GM21825 (cell line): Measurements from ENCODE around the gene NPVF.

Source experiments
- ATAC-seq: cut with Tn5 transposase; IDR thresholded peaks from one replicate; pipeline ENCODE4 v1.9.1; 2021; ENCODE audit warnings: mild to moderate bottlenecking, moderate library complexity; ENCODE audit not compliant: unreplicated experiment

Gene NPVF

GRCh38 chr7:25235471-25235870 lies 7.2 kb upstream of the NPVF start:
- no peak for ATAC-seq

- no peak for ATAC-seq
Measured at GRCh38 chr7:25234336-25234735, 6.0 kb upstream of the NPVF start.

DNA sequence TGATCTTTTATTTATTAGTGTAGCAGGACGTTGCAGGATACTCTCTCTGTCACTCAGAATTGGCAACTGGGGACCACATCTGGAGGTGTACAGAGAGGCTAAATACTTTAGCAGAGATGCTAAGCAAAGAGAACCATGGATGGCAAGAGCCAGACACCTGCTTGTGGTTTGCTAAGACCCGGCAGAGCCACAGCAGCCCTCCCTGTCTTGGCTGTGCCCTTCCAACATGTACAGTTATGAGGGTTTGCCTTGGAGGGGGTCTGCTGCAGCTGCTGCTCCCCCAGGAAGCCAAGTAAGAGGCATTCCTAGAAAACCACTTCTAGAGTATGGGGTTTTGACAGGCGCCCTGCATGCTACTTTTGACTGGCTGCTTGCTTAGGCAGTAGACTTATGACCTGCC lies 5.1 kb downstream of the NPVF start:
- ATAC-seq: no peak

- no peak for ATAC-seq
Measured at GRCh38 chr7:25222666-25223065, 5.6 kb downstream of the NPVF start.

DNA sequence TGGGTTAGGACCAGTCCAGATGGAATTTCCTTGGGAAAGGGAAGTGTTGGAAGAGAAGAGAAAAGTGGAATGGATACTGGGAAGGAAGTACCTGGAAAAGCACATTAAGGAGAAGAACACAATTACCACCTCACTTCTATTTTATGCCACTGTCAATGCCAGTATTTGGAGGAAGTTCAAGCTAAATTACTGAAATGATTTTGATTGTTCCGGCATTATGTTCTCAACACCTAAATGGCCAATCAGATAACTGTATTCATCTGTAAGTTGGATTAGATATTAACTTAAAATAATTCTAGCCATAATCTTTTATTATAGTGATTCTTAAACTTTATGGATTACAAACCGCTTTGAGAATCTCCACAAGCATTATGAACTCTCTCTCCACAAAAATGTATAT lies 7.3 kb downstream of the NPVF start:
- ATAC-seq: no peak

DNA sequence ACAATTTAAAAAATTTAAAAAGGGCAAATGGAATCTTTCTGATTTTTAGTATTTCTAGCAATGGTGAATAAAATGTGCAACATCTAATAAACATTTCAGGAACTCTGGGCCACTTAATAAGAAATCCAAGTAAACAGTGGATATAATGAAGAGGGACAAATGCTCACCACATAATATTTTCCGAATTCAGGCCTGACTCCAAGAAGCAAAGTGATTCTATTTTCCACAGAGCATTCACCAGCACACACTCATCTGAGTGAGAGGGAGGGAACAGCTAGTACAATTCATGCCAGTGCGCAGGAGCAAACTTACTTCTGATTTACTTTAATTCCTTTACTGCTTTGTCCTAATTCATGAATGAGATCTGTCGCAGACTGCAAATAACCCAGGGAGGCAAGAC lies 10.1 kb downstream of the NPVF start:
- ATAC-seq: no peak

DNA sequence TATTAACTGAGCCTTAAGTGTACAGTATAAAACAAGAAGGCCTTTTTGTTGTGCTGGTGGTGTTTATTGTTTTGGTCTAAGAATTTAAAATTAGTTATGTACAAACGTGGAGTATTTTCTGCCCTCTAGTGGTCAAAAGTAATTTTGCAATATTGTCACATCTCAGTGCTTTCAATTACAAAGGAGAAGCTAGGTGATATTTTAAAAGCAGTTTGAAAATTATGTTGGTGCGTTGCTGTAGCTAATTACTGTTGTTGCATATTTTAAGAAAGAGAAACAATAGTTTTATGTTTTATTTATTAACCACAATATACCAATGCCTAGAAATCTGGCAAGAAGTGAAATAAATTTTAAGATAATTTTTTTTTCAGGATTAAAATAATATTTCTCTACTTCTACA lies 11.4 kb downstream of the NPVF start:
- ATAC-seq: no peak

- no peak for ATAC-seq
Measured at GRCh38 chr7:25215694-25216335, 12.5 kb downstream of the NPVF start.

DNA sequence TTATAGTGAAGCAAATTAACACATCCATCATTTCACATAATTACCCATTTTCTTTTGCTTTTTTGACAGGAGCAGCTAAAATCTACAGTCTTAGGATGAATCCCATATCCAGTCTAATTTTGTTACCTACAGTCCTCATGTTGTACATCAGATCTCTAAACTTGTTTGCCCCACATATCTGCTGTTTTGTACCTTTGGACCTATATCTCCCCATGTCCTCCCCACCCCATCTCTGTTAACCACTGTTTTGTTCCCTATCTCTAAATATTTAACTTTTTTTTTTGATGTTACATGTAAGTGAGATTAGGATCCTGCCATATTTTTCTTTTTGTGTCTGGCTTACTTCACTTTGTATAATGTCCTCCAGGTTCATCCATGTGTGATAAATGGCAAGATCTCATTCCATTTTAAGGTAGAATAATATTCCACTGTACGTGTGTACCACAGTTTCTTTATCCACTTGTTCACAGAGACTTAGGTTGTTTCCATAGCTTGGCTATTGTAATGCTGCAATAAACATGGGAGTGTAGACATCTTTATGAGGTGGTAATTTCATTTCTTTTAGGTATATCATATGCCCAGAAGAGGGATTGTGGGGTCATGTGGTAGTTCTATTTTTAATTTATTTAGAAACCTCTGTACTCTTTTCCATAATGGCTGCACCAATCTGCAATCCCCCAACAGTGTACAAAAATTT lies 19.6 kb downstream of the NPVF start:
- no peak for ATAC-seq

DNA sequence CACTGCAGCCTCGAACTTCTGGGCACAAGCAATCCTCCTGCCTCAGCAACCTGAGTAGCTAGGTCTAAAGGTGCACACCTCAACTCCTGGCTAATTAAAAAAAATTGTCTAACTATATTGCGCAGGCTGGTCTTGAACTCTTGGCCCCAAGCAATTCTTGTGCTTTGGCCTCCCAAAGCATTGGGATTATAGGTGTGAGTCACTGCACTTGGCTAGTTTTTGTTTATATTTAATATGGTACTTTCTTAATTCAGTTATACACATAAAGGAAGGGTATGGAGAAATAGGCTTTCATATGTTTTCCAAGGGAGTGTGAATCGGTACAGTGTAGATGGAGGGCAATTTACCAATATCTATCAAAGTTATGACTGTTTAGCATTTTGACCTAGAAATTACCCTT lies 20.4 kb downstream of the NPVF start:
- ATAC-seq: no peak

- no peak for ATAC-seq
Measured at GRCh38 chr7:25206765-25207164, 21.5 kb downstream of the NPVF start.

DNA sequence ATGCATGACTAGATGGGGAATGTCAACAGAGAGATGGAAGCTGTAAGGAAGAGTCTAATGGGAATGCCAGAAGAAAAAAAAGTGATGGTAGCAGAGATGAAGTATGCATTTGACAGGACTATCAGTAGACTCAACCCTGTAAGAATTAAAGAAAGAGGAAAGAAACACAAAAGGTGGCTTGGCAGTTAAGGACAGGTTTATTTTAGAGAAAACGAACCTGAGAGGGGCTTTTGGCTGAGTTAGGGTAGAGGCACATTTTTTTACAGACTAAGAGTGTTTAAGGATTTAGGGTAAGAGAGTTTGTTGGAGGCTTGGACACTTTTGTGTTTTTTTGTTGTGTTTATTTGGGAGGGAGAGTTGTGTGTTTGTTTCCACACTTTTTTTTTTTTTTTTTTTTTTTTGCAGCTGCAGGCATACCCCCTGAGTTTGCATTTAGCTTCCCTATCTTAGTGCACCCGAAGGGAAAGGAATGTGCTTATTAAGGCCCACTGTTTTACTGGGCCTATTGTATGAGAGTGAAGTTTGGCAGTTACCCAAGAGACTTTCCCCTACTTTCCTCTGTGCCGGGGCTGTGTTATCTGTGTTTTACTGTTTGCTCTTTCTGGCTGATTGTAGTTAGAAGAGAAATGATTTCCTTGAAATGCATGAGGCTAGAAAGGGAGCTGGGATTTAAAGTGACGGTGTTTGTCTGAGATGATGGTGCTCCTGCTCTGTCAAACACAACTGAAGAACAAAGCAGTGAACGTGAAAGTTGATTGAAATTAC lies 32.0 kb downstream of the NPVF start:
- ATAC-seq: no peak

- ATAC-seq: no peak
Measured at GRCh38 chr7:25194036-25194435, 34.2 kb downstream of the NPVF start.

GRCh38 chr7:25192043-25192442 lies 36.2 kb downstream of the NPVF start:
- ATAC-seq: no peak

DNA sequence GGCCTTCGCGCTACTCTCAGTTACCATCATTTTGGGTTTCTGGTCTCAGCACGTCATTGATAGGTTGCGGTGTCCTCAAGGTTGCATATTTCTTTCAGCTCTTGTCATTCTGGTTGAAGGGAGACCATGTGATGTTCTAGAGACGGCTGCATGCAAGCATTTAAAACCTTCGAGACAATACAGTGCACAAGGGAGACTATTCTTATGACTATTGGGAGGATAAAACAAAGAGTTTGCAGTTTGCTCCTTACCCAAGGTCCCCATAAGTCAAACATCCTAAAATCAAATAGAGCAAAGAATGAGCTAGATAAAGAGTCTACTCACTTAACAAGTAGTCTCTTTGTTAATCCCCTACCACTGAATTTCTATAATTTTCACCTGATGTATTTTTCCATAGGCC lies 39.1 kb downstream of the NPVF start:
- ATAC-seq: no peak

GRCh38 chr7:25187932-25188331 lies 40.4 kb downstream of the NPVF start:
- ATAC-seq: no peak

GRCh38 chr7:25186436-25186835 lies 41.9 kb downstream of the NPVF start:
- ATAC-seq: no peak

GRCh38 chr7:25181532-25181931 lies 46.8 kb downstream of the NPVF start:
- ATAC-seq: no peak

GRCh38 chr7:25180946-25181345 lies 47.3 kb downstream of the NPVF start:
- no peak for ATAC-seq

- ATAC-seq: peak; percentile 25
Measured at GRCh38 chr7:25180592-25180923, 47.7 kb downstream of the NPVF start.

- peak; percentile 96 for ATAC-seq
Measured at GRCh38 chr7:25179771-25180591, 48.3 kb downstream of the NPVF start.
